Muscle of leg (tissue), 11 donors: ENCODE results near the gene EREG. TPM values are rescaled to one million over a fixed set of nuclear protein-coding genes. Genes with fewer than 3 reads are reported as not detected.
A peak's percentile ranks its signal among the peaks of the same experiment; 100 is the strongest.

Experiments used
- DNase-seq: peaks from one replicate; pipeline ENCODE4 v3.0.0; 2013
- H3K27ac ChIP-seq: one replicate; pipeline ENCODE4 v1.5.1; 2013; ENCODE audit warnings: mild to moderate bottlenecking, low read length, control low read depth
- H3K27me3 ChIP-seq: one replicate; pipeline ENCODE4 v1.6.1; 2013; ENCODE audit warnings: low read length; ENCODE audit not compliant: control insufficient read depth, insufficient read depth
- H3K36me3 ChIP-seq: one replicate; pipeline ENCODE4 v1.6.1; 2013; ENCODE audit warnings: low read length; ENCODE audit not compliant: control insufficient read depth, insufficient read depth
- H3K4me1 ChIP-seq: one replicate; pipeline ENCODE4 v1.6.1; 2013; ENCODE audit warnings: low read length; ENCODE audit not compliant: control insufficient read depth, insufficient read depth
- H3K4me3 ChIP-seq: one replicate; pipeline ENCODE4 v1.5.1; 2013; ENCODE audit warnings: low read length, control low read depth
- H3K9me3 ChIP-seq: replicated peaks from 2 replicates; pipeline ENCODE4 v1.6.1; 2013; ENCODE audit warnings: low read depth, low read length; ENCODE audit not compliant: control insufficient read depth
- WGBS: methylation state at CpG from one replicate; pipeline ENCODE4 v1.1.5; 2013; ENCODE audit warnings: missing lambda C conversion rate; ENCODE audit not compliant: insufficient coverage; 5-methylcytosine and 5-hydroxymethylcytosine counted together
- polyA plus RNA-seq, 8 donors: library from polyadenylated mRNA; unstranded; fragments of 120-200 nt; gene quantifications; one replicate each; pipeline versions ENCODE4 v1.2.1 to v1.2.3, GENCODE V29; 2013; ENCODE audit warnings: inconsistent platforms in 1 of 8, low replicate concordance in 1 of 8; ENCODE audit not compliant: insufficient read length in 8 of 8, insufficient read depth in 1 of 8
- total RNA-seq: library from RNA; stranded (reverse); fragments of 120-200 nt; gene quantifications from one replicate; pipeline ENCODE4 v1.2.4, GENCODE V29; 2013

The EREG gene
- total and polyA plus RNA-seq, 9 donors: under 0.01 to 0.85 (median 0.08) TPM

- no peak for DNase-seq
- Histone ChIP-seq H3K36me3 (no peaks in the 10 kb centered on the region), H3K4me3 (no peak overlapping the region), H3K9me3 (no peaks in the 10 kb centered on the region), H3K27me3 (peaks cover 8% of the 10 kb centered on the region), H3K4me1 (peaks cover 2% of the 10 kb centered on the region), H3K27ac (no peak overlapping the region)
- WGBS: no CpG with 5 or more reads among the region's 2 CpGs
These were observed 4.9 kb downstream of the EREG start for GRCh38 chr4:74369855-74370254.

- H3K4me3 ChIP-seq: no peak overlapping the region
- H3K27me3 ChIP-seq: peaks cover under 1% of the 10 kb centered on the region
- DNase-seq: peak; percentile 13
- H3K9me3 ChIP-seq: no peaks in the 10 kb centered on the region
- no peaks in the 10 kb centered on the region for H3K36me3 ChIP-seq
- H3K4me1 ChIP-seq: no peaks in the 10 kb centered on the region
- H3K27ac ChIP-seq: no peak overlapping the region
- 22% methylated on average over 1 of the region's 1 CpG for WGBS
These were observed 6.0 kb downstream of the EREG start for GRCh38 chr4:74370912-74371311.

GRCh38 chr4:74374128-74374527, 9.2 kb downstream of the EREG start:
- no CpG with 5 or more reads among the region's 1 CpG for WGBS
- H3K9me3 ChIP-seq: no peaks in the 10 kb centered on the region
- no peak overlapping the region for H3K4me3 ChIP-seq
- H3K4me1 ChIP-seq: no peaks in the 10 kb centered on the region
- H3K36me3 ChIP-seq: no peaks in the 10 kb centered on the region
- DNase-seq: no peak
- H3K27ac ChIP-seq: no peak overlapping the region
- H3K27me3 ChIP-seq: no peaks in the 10 kb centered on the region

GRCh38 chr4:74374561-74375327, 9.8 kb downstream of the EREG start:
- no peaks in the 10 kb centered on the region for H3K4me1 ChIP-seq
- WGBS: no CpG with 5 or more reads among the region's 10 CpGs
- DNase-seq: no peak

GRCh38 chr4:74375824-74376426, 11.0 kb downstream of the EREG start:
- no peaks in the 10 kb centered on the region for H3K27me3 ChIP-seq
- no peak overlapping the region for H3K27ac ChIP-seq
- no peak for DNase-seq
- H3K36me3 ChIP-seq: no peaks in the 10 kb centered on the region
- no CpG with 5 or more reads among the region's 7 CpGs for WGBS
- no peaks in the 10 kb centered on the region for H3K9me3 ChIP-seq
- no peaks in the 10 kb centered on the region for H3K4me1 ChIP-seq
- H3K4me3 ChIP-seq: no peak overlapping the region

More at GRCh38 chr4:74374561-74375327, 9.8 kb downstream of the EREG start:
- Histone ChIP-seq H3K4me3 (no peak overlapping the region), H3K27me3 (no peaks in the 10 kb centered on the region), H3K9me3 (no peaks in the 10 kb centered on the region), H3K27ac (no peak overlapping the region), H3K36me3 (no peaks in the 10 kb centered on the region)

GRCh38 chr4:74376888-74377483, 12.0 kb downstream of the EREG start:
- Histone ChIP-seq H3K36me3 (no peaks in the 10 kb centered on the region), H3K27me3 (no peaks in the 10 kb centered on the region), H3K4me1 (no peaks in the 10 kb centered on the region), H3K27ac (no peak overlapping the region), H3K4me3 (no peak overlapping the region), H3K9me3 (no peaks in the 10 kb centered on the region)
- no CpG with 5 or more reads among the region's 4 CpGs for WGBS
- peak; percentile 38 for DNase-seq

- no peak for DNase-seq
- no peak overlapping the region for H3K4me3 ChIP-seq
- no peaks in the 10 kb centered on the region for H3K27me3 ChIP-seq
- H3K36me3 ChIP-seq: no peaks in the 10 kb centered on the region
- WGBS: no CpG with 5 or more reads among the region's 5 CpGs
- no peaks in the 10 kb centered on the region for H3K9me3 ChIP-seq
- no peaks in the 10 kb centered on the region for H3K4me1 ChIP-seq
- H3K27ac ChIP-seq: no peak overlapping the region
These were observed 12.8 kb downstream of the EREG start for GRCh38 chr4:74377714-74378113.

GRCh38 chr4:74378573-74378972, 13.6 kb downstream of the EREG start:
- Histone ChIP-seq H3K27ac (no peak overlapping the region), H3K4me3 (no peak overlapping the region), H3K27me3 (no peaks in the 10 kb centered on the region), H3K4me1 (no peaks in the 10 kb centered on the region), H3K9me3 (no peaks in the 10 kb centered on the region), H3K36me3 (no peaks in the 10 kb centered on the region)
- DNase-seq: no peak

GRCh38 chr4:74379912-74380311, 15.0 kb downstream of the EREG start:
- DNase-seq: no peak
- H3K27me3 ChIP-seq: no peaks in the 10 kb centered on the region
- H3K36me3 ChIP-seq: no peaks in the 10 kb centered on the region
- H3K27ac ChIP-seq: no peak overlapping the region
- no peak overlapping the region for H3K4me3 ChIP-seq
- 100% methylated on average over 2 of the region's 6 CpGs for WGBS
- H3K4me1 ChIP-seq: no peaks in the 10 kb centered on the region
- no peaks in the 10 kb centered on the region for H3K9me3 ChIP-seq

- Histone ChIP-seq H3K36me3 (no peaks in the 10 kb centered on the region), H3K4me1 (no peaks in the 10 kb centered on the region), H3K9me3 (no peaks in the 10 kb centered on the region), H3K4me3 (no peak overlapping the region), H3K27me3 (no peaks in the 10 kb centered on the region), H3K27ac (no peak overlapping the region)
- DNase-seq: no peak
- no CpG with 5 or more reads among the region's 1 CpG for WGBS
These were observed 20.4 kb downstream of the EREG start for GRCh38 chr4:74385386-74385785.
